Measurements from ENCODE around the gene STK32C.
"Not testable (repeated sequence)": the region's sequence is repeated elsewhere in the genome, so short reads cannot be mapped to it uniquely, and the experiment has no call there.

The STK32C gene

DNA sequence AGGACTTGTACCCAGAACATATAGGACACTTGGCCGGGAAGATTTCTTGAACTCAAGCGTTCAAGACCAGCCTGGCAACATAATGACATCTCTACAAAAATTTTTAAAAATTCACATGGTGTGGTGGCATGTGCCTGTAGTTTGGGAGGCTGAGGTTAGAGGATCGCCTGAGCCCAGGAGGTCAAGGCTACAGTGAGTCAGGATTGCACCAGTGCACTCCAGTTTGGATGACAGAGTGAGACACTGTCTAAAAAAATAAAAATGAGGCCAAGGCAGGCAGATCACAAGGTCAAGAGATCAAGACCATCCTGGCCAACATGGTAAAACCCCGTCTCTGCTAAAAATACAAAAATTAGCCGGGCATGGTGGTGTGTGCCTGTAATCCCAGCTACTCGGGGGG, 9.7 kb upstream of the STK32C start:
- not testable (repeated sequence) for DNase-seq (ENCODE audit: low read depth)

- no peak for DNase-seq (ENCODE audit: low read depth)
Observed at GRCh38 chr10:132316133-132316532, 8.4 kb upstream of the STK32C start.

DNA sequence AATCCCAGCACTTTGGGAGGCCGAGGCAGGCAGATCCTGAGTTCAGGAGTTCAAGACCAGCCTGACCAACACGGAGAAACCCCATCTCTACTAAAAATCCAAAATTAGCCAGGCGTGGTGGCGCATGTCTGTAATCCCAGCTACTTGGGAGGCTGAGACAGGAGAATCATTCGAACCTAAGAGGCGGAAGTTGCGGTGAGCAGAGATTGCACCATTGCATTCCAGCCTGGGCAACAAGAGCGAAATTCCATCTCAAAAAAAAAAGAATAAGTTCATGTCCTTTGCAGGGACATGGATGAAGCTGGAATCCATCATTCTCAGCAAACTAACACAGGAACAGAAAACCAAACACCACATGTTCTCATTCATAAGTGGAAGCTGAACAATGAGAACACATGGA, 7.1 kb upstream of the STK32C start:
- DNase-seq (ENCODE audit: low read depth), result not testable (repeated sequence)

DNA sequence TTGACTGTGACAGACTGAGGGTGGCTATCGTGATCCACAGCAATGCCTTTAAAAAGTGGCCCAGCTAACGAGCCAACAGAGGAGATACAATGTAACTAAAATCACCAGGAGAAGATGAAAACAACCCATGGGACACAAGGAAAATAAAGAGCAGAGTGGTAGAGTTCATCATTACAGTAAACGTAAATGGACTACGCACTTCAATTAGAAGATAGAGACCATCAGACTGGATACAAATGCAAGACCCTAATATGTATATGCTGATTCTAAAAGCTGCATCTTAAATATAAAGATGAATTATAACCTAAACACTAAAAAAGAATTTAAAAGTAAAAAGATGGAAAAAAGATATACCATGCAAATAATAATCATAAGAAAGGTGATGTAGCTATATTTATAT, 6.6 kb upstream of the STK32C start:
- no peak for DNase-seq (ENCODE audit: low read depth)

DNA sequence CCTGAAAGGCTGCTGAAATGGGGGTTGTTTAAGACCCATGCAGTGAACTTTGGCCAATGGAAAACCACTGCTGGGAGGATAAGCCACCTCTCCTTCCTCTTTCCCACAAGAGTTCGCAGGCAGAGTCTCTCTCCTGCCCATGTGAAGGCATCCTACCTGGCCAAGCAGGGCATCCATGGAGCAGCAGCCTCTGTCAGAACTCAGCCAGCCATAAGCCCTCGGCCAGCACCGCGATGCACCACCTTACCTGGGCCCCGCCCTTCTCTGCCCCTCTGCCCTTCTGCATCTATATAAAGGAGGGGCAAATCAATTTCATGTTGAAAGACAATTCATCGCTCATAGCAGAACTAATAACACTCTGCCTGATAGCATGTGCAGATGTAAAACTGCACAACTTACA, 6.1 kb upstream of the STK32C start:
- DNase-seq (ENCODE audit: low read depth), result no peak

DNA sequence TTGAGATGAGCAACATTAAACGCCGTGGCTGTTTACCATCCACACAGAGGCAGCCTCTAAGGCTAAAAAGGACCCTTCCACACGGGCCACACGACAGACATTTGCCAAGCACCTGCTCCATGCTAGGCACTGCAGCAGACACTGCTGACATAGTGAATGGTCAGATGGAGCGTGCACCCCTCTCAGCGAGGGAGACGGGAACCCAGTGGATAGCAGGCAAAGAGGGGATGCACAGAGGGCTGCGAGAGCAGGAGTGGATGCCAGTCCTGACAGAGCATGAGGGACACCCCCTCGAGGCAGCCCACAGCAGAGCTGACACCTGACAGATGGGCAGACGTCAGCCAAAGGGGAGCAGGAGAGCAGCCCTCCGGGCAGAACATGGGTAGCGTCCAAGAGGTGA, 5.6 kb upstream of the STK32C start:
- no peak for DNase-seq (ENCODE audit: low read depth)

- no peak for DNase-seq (ENCODE audit: low read depth)
Observed at GRCh38 chr10:132311338-132311939, 3.7 kb upstream of the STK32C start.

- DNase-seq (ENCODE audit: low read depth), result no peak
Observed at GRCh38 chr10:132310701-132311337, 3.1 kb upstream of the STK32C start.

- no peak for DNase-seq (ENCODE audit: low read depth)
Observed at GRCh38 chr10:132309879-132310591, 2.3 kb upstream of the STK32C start.

DNA sequence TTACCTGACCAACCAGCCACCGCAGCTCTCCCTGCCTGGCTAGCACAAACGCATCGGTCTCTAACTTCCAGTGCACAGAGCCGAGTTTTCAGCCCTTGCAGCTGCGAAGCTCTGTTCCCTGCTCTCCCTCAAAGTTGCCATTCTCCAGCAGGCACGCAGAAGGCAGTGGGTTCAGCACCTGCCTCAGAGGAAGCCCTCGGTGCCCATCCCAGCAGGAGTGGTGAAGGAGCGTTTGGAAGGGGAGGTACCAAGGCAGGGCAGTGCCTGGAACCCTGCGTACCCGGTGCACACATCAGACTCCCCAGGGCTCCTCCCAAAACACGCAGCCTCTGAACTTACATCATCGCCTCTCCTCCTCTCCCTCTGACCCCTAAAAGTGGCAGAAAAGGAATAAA, 1.7 kb upstream of the STK32C start:
- no peak for DNase-seq (ENCODE audit: low read depth)

- DNase-seq (ENCODE audit: low read depth), result no peak
Observed at GRCh38 chr10:132308587-132309470, 1.1 kb upstream of the STK32C start.

- no peak for DNase-seq (ENCODE audit: low read depth)
Observed at GRCh38 chr10:132306864-132307751, 642 bp downstream of the STK32C start.

GRCh38 chr10:132306343-132306685, 1.4 kb downstream of the STK32C start:
- no peak for DNase-seq (ENCODE audit: low read depth)

DNA sequence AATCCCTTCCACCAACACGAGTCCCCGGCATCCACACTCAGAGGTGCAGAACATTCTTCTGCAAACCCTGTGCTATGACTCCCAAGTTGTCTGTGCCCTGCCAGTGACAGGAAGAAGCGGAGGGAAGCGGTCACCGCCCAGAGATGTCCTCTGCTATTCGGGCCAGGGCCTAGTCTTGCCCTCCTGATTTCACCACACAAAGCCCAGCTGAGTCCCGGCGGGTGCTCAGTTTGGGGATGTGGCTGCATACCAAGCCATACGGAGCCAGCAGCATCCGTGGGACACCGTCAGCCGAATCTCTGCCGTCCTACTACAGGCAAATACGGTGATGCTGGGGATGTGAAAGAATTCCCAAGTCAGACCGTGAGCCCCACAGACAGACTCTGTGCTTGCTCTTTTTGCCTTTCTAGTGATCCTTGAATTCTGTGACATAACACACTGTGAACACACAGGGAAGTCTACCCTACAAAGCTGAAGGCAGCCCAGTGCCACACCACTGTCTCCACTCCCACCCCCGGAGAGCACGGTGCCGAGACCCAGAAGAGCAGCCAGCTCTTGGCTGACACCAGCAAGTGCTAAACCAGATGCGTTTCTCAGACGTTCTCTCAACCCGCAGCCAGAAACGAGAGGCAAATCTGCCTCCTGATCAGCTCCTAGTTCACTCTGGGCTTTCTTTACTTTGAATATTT, 2.0 kb downstream of the STK32C start:
- no peak for DNase-seq (ENCODE audit: low read depth)

GRCh38 chr10:132304756-132305509, 2.8 kb downstream of the STK32C start:
- no peak for DNase-seq (ENCODE audit: low read depth)

GRCh38 chr10:132303361-132304115, 4.2 kb downstream of the STK32C start:
- DNase-seq (ENCODE audit: low read depth), result no peak

GRCh38 chr10:132302421-132303310, 5.1 kb downstream of the STK32C start:
- no peak for DNase-seq (ENCODE audit: low read depth)

Data from activated T-helper 1 cell treated with Interleukin-2 at 50 U/mL for 16 hours (primary cell).